ENCODE measurements around the gene CHRND.
A peak's percentile ranks its signal among the peaks of the same experiment; 100 is the strongest.

DNA sequence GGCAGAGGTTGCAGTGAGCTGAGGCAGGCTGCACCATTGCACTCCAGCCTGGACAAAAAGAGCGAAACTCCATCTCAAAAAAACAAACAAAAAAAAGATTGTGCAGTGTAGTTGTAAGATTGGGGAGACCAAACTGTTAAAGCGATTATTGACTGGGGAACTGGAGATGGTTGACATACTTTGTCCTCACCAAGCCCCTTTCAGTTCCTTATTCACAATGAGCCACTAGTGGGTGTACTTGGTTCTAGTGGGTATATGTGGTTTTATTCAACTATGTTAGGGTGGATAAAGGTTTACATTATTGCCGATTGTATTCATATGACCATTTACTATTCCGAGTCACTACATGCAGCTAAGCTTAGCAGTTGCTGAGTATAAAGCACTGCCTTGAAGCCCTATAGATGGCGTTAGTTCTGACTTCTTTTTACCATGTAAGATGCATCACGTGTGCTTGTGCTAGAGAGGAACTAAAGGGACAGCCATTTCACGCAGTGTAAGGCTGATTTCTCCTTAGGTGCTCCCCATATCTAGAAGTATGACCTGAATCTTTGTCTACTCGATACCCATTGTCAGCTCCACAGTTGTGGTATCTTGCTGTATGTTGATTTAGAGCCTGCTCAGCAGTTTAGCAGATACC, 36.7 kb downstream of the CHRND start:
- no peak for TF ChIP-seq POLR2AphosphoS5 (IDR thresholded peaks at IDR 0.05; ENCODE audit: low read depth, low read length)
- TF ChIP-seq CHD2 (IDR thresholded peaks at IDR 0.05; ENCODE audit: low read length), result no peak
- TF ChIP-seq SP1 (IDR thresholded peaks at IDR 0.05; ENCODE audit: low read depth, low read length), result no peak
- TF ChIP-seq, protein P1, sequence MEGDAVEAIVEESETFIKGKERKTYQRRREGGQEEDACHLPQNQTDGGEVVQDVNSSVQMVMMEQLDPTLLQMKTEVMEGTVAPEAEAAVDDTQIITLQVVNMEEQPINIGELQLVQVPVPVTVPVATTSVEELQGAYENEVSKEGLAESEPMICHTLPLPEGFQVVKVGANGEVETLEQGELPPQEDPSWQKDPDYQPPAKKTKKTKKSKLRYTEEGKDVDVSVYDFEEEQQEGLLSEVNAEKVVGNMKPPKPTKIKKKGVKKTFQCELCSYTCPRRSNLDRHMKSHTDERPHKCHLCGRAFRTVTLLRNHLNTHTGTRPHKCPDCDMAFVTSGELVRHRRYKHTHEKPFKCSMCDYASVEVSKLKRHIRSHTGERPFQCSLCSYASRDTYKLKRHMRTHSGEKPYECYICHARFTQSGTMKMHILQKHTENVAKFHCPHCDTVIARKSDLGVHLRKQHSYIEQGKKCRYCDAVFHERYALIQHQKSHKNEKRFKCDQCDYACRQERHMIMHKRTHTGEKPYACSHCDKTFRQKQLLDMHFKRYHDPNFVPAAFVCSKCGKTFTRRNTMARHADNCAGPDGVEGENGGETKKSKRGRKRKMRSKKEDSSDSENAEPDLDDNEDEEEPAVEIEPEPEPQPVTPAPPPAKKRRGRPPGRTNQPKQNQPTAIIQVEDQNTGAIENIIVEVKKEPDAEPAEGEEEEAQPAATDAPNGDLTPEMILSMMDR (IDR thresholded peaks at IDR 0.05; ENCODE audit: control extremely low read depth in 1 of 3, insufficient read depth in 1 of 3, low read depth in 1 of 3, low read length in 3 of 3), result peak in 1 of 3 experiments; percentile 12; a peak in 1 of 4 replicates
- no peak for TF ChIP-seq HDAC6 (IDR thresholded peaks at IDR 0.05; ENCODE audit: low read depth, low read length)
- TF ChIP-seq, protein P2, sequence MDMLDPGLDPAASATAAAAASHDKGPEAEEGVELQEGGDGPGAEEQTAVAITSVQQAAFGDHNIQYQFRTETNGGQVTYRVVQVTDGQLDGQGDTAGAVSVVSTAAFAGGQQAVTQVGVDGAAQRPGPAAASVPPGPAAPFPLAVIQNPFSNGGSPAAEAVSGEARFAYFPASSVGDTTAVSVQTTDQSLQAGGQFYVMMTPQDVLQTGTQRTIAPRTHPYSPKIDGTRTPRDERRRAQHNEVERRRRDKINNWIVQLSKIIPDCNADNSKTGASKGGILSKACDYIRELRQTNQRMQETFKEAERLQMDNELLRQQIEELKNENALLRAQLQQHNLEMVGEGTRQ (IDR thresholded peaks at IDR 0.05; ENCODE audit: low read length), result no peak
- TF ChIP-seq, protein P3, sequence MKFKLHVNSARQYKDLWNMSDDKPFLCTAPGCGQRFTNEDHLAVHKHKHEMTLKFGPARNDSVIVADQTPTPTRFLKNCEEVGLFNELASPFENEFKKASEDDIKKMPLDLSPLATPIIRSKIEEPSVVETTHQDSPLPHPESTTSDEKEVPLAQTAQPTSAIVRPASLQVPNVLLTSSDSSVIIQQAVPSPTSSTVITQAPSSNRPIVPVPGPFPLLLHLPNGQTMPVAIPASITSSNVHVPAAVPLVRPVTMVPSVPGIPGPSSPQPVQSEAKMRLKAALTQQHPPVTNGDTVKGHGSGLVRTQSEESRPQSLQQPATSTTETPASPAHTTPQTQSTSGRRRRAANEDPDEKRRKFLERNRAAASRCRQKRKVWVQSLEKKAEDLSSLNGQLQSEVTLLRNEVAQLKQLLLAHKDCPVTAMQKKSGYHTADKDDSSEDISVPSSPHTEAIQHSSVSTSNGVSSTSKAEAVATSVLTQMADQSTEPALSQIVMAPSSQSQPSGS (IDR thresholded peaks at IDR 0.05; ENCODE audit: low read length), result no peak
- TF ChIP-seq POLR2A (IDR thresholded peaks at IDR 0.05; ENCODE audit: control extremely low read depth in 1 of 2, low read depth in 2 of 2, low read length in 2 of 2), result no peak
- TF ChIP-seq BRCA1 (IDR thresholded peaks at IDR 0.05; ENCODE audit: low read depth, low read length), result no peak
- no peak for TF ChIP-seq EZH2 (IDR thresholded peaks at IDR 0.05; ENCODE audit: low read depth, low read length, severe bottlenecking)
- TF ChIP-seq EP300 (IDR thresholded peaks at IDR 0.05; ENCODE audit: borderline replicate concordance in 1 of 2, low read depth in 2 of 2, low read length in 2 of 2), result no peak
